ENCODE results near the gene FAM237A. TPM values are rescaled to one million over a fixed set of nuclear protein-coding genes. Genes with fewer than 3 reads are reported as not detected.

The FAM237A gene
- total and polyA plus RNA-seq, 12 donors: 0.31 to 3.0 (median 2.0) TPM; not detected in 5

DNA sequence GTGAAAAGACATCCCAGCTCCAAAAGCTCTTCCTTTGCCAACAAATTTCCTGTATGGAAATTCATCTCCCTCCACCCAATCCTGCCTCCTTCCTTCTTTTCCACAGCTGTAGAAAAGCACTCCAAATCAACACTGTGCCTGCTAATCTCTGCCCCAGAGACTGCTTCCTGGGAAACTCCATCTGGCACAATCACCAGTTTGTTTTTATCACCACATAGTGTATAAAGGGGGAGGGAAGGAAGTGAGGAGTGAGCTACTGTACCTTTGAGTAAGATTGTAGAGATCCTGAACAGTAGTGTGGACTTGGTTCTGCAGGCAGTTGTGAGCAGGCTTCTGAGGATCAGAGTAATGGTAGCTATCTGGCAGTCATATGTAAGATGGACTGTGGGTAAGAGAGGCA, 14.7 kb upstream of the FAM237A start:
- Histone ChIP-seq H3K4me1 (no peaks in the 10 kb centered on the region), H3K9me3 (no peaks in the 10 kb centered on the region), H3K27me3 (peaks cover 0 to 18% (median 10%) of the 10 kb centered on the region in 7 donors), H3K4me3 (no peak overlapping the region), H3K36me3 (no peaks in the 10 kb centered on the region), H3K27ac (no peak overlapping the region)
- ATAC-seq (no peak), DNase-seq (no peak)
- TF ChIP-seq, protein P1, sequence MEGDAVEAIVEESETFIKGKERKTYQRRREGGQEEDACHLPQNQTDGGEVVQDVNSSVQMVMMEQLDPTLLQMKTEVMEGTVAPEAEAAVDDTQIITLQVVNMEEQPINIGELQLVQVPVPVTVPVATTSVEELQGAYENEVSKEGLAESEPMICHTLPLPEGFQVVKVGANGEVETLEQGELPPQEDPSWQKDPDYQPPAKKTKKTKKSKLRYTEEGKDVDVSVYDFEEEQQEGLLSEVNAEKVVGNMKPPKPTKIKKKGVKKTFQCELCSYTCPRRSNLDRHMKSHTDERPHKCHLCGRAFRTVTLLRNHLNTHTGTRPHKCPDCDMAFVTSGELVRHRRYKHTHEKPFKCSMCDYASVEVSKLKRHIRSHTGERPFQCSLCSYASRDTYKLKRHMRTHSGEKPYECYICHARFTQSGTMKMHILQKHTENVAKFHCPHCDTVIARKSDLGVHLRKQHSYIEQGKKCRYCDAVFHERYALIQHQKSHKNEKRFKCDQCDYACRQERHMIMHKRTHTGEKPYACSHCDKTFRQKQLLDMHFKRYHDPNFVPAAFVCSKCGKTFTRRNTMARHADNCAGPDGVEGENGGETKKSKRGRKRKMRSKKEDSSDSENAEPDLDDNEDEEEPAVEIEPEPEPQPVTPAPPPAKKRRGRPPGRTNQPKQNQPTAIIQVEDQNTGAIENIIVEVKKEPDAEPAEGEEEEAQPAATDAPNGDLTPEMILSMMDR (IDR thresholded peaks at IDR 0.05): no peak
- intact Hi-C loops (cut with DNase I): no loop called here

GRCh38 chr2:206631340-206631739, 10.9 kb upstream of the FAM237A start:
- Histone ChIP-seq H3K36me3 (no peaks in the 10 kb centered on the region), H3K4me3 (no peak overlapping the region), H3K9me3 (no peaks in the 10 kb centered on the region), H3K27ac (no peak overlapping the region), H3K4me1 (no peaks in the 10 kb centered on the region), H3K27me3 (peaks cover 0 to 18% (median 10%) of the 10 kb centered on the region in 7 donors)
- WGBS, 2 donors: 38 to 51% methylated on average over 3 of the region's 3 CpGs
- intact Hi-C loops (cut with DNase I): no loop called here
- no peak for ATAC-seq
- DNase-seq: no peak
- TF ChIP-seq, protein P1 (IDR thresholded peaks at IDR 0.05): no peak

GRCh38 chr2:206635015-206635414, 7.3 kb upstream of the FAM237A start:
- WGBS, 2 donors: 72 to 74% methylated on average over 1 of the region's 1 CpG

DNA sequence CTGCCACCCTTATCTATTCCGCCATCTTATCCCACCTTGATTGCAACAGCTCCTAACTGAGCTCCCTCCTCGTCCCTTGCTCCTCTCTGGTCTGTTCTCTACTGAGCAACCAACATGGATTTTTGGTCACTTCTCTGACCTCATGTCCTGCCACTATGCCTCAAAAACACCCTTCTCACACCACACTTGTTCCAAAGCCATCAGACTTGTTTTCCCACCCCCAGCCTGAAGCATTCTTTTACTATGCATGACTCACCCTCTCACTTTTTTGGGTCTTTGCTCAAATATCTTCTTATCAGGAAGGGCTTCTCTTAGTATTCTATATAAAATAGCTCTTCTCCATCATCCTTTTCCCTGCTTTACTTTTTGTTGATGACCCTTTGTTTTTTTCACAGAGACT, 2.7 kb upstream of the FAM237A start:
- intact Hi-C loops (cut with DNase I): no loop called here
- WGBS, 2 donors: 21 to 36% methylated on average over 2 of the region's 2 CpGs

More at GRCh38 chr2:206635015-206635414, 7.3 kb upstream of the FAM237A start:
- H3K36me3 ChIP-seq: no peaks in the 10 kb centered on the region
- H3K4me1 ChIP-seq: no peaks in the 10 kb centered on the region
- DNase-seq (no peak), ATAC-seq (no peak)
- H3K27ac ChIP-seq: no peak overlapping the region
- intact Hi-C loops (cut with DNase I): no loop called here
- TF ChIP-seq, protein P1 (IDR thresholded peaks at IDR 0.05): no peak
- no peaks in the 10 kb centered on the region for H3K9me3 ChIP-seq
- peaks cover 0 to 13% (median 8%) of the 10 kb centered on the region in 7 donors for H3K27me3 ChIP-seq
- no peak overlapping the region for H3K4me3 ChIP-seq

More for the DNA sequence above, 2.7 kb upstream of the FAM237A start:
- ATAC-seq (no peak), DNase-seq (no peak)
- H3K4me3 ChIP-seq: no peak overlapping the region
- H3K27ac ChIP-seq: no peak overlapping the region
- no peaks in the 10 kb centered on the region for H3K9me3 ChIP-seq
- H3K36me3 ChIP-seq: no peaks in the 10 kb centered on the region
- peaks cover 0 to 7% (median 5%) of the 10 kb centered on the region in 9 donors for H3K4me1 ChIP-seq
- TF ChIP-seq, protein P1 (IDR thresholded peaks at IDR 0.05): no peak
- H3K27me3 ChIP-seq: peaks cover 0 to 42% (median 36%) of the 10 kb centered on the region in 7 donors

All from heart right ventricle (tissue), 16 donors.